HG02642 (cell line): Measurements from ENCODE around the gene EDNRA.

Experiments used
- ATAC-seq: cut with Tn5 transposase; IDR thresholded peaks from one replicate; pipeline ENCODE4 v1.9.1; 2021; ENCODE audit warnings: mild to moderate bottlenecking; ENCODE audit not compliant: unreplicated experiment, poor library complexity

EDNRA gene

DNA sequence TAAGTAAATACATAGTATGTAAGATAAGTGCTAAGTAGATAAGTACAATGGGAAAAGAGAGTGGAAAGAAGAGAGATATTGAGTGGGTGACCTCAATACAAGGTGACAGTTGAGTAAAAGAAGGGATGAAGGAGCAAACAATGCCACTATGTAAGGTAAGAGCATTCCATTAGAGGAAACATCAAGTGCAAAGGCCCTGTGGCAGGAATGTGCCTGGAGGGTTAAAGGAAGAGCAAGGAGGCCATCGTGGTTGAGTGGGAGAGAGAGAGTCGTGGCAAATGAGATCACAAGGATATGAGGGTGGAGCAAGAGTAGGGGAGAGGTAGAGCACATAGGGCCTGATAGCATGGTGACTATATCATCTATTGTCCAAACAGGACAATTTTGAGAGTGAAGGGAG, 13.4 kb downstream of the EDNRA start:
- ATAC-seq = no peak

- no peak for ATAC-seq
Measured at GRCh38 chr4:147496500-147496899, 15.6 kb downstream of the EDNRA start.

DNA sequence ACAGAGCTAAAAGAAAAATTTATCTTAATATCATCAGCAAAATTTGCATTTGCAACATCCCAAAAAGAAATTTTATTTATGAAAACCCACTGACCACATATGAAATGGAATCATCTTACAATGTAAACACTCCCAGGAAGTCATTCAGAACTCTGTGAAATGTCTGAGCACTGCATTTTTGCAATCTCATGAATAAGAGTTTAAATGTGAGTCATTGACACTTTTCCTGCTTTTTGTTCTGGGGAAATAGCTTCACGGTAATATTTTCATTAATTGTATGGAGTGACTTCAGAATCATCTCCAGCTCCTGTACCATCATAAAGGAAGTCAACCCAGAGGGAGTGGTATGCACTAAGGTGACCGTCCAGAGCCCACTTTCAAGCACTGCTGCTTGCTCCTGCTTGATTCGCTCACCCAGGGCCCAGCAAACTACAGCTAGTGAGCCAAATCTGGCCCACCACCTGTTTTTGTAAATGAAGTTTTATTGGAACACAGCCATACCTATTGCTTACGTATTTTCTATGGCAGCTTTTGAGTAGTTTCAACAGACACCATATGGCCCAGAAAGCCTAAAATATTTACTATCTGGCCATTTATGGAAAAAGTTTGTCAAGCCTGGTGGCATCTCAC, 17.2 kb downstream of the EDNRA start:
- ATAC-seq = no peak

DNA sequence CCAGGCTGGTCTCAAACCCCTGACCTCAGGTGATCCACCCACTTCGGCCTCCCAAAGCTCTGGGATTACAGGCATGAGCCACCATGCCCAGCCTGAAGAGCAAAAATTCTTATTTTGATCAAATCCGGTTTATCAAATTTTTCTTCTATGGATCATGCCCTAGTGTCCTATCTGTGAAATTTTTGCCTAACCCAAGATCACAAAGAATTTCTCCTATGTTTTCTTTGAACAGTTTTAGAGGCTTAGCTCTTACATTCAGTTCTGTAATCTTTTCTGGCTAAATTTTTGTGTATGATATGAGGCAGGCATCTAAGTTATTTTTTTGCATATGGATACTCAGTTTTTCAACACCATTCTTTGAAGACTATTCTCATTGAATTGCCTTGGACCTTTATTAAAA, 27.4 kb downstream of the EDNRA start:
- no peak for ATAC-seq

- ATAC-seq = no peak
Measured at GRCh38 chr4:147509386-147509785, 28.5 kb downstream of the EDNRA start.

- ATAC-seq = no peak
Measured at GRCh38 chr4:147510962-147511668, 30.2 kb downstream of the EDNRA start.

GRCh38 chr4:147513091-147513490, 32.2 kb downstream of the EDNRA start:
- ATAC-seq = no peak

DNA sequence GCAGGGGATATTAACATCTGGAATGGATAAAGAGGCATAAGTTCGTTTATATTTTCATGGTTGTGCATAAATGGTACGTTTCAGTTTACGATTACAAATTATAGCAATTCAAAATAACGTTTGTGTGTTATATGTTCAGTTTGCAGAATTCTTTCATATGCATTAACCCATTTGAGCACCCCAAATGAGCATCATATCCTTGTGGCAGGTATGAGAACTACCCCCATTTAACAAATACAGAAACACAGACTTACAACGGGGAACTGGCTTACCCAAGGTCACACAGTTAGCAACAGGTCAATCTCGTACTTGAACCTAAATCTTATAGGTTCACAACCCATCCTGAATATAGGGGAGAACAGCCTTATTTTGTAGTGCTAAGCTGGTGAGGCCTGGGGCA, 33.1 kb downstream of the EDNRA start:
- no peak for ATAC-seq

GRCh38 chr4:147515220-147515936, 34.5 kb downstream of the EDNRA start:
- no peak for ATAC-seq

- ATAC-seq = no peak
Measured at GRCh38 chr4:147516133-147516532, 35.2 kb downstream of the EDNRA start.

- no peak for ATAC-seq
Measured at GRCh38 chr4:147518086-147518485, 37.2 kb downstream of the EDNRA start.

DNA sequence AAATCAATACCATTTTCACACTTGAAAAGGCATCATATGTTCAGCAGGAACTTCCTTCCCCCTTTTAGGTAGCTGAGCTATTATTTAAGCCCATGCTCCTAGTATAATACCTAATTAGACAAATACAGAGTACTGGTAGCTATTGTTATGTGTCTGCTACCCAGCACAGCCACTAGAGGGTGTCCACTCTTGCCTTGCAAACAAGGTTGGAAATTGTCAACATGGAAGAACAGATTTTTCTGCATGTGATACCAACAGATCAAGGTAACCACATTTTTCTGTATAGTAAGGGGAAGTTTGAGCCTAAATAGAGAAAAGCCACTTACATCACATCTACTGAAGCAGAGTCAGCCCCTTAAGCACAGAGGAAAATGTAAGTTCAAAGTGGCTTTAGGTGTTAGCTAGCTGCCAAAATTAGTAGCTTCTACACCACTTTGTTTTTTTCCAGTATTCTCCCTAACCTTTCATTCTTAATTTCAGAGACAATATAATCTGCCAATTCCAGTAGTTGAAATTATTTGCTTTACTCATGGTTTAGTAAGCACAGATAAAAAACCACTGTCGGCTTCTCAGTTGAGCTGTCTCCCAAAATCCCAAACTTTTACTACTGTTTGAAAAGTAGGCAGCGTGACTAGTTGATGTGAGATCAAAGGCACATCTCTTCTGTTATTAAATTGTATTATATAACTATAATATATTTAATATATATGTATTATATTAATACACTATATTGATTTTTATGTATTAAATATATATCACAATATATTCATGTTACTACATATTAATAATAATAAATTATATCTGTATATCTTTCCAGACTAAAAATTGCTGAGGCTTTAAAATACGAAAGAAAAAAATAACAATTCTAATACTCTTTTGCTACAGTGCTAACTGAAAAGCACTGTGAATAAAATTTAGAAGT, 38.2 kb downstream of the EDNRA start:
- peak; percentile 94 for ATAC-seq

GRCh38 chr4:147524601-147525000, 43.7 kb downstream of the EDNRA start:
- ATAC-seq = no peak

DNA sequence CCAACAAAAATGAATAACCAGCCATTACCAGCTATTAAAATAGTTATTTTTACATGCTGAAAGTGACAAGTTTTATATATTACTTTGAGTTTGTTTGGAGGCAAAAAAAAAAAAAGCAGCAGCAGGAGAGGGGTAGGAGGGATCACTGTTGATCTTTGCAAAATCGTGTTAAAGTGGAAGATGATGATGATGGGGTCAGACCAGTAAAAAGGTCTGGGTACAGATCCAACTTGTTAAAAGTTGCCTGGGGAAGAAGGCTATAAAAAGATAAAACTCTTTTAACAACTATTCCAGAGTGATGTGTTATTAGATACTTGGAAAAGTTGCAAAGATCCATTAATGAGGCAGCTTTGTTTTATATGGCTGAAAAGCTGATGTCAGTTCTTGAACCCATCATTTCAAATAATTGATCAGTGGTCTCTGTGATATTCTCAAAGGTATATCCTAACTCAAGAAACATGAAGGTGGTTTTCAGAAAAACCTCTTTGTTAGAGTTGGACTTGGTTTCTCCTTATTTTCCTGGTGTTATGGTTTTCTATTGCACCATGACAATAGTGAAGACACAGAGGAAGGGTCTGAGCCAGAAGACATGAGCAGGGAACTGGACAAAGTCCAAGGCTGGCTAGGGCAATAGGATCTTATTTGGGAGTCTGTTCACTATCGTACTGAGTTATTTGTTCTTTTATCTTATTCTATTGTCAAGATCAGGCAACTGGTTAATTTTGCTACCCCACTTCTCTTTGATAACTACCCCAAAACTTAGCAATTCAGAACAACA, 44.8 kb downstream of the EDNRA start:
- ATAC-seq = no peak

GRCh38 chr4:147526272-147526654, 45.4 kb downstream of the EDNRA start:
- ATAC-seq = no peak

- no peak for ATAC-seq
Measured at GRCh38 chr4:147528054-147528453, 47.2 kb downstream of the EDNRA start.

DNA sequence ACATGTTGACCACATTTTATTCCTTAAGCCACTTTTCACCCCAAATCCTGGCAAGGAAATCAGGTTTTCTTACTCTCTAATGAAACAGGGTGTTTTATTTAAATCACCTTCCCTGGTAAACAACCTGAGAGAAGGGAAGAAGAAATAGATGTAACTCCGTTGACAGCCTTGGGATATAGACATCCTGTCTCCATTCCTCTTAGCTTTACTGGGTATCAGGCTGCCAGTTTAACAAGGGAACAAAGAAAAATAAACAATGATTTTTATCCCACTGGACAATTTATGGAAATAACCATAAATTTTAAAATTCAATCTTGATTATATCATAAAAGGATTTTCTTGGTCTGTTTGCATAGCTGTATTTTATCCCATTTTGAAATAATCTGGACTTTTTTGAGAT, 49.2 kb downstream of the EDNRA start:
- no peak for ATAC-seq

GRCh38 chr4:147530723-147531122, 49.8 kb downstream of the EDNRA start:
- ATAC-seq = no peak

DNA sequence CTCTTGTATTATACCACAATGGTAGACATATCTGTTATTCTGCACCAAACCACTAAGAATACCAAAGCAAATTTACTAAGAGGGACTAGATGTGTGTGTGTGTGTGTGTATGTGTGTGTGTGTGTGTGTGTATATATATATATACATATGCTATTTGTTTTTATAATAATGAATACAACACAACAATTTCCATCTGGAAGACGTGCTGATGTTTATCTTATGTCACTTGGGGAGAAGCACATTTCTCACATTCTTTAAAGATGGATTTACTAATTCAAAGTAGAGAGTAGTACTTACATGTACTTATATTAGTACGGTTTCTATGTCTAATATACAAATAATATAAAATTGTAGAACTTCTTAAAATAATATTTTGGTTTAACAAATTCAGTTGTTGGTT, 52.0 kb downstream of the EDNRA start:
- no peak for ATAC-seq

GRCh38 chr4:147533331-147533730, 52.4 kb downstream of the EDNRA start:
- no peak for ATAC-seq
